ENCODE data around the gene CDH12.

CDH12 gene

GRCh38 chr5:21773456-21773855 is 1079.7 kb downstream of the CDH12 start:
- no peak for TF ChIP-seq POLR2AphosphoS5 (IDR thresholded peaks at IDR 0.05; ENCODE audit: low read depth, low read length)
- no peak for TF ChIP-seq POLR2A (IDR thresholded peaks at IDR 0.05; ENCODE audit: low read depth, low read length)
- TF ChIP-seq TAF1 (IDR thresholded peaks at IDR 0.05; ENCODE audit: borderline replicate concordance, low read depth, low read length) = no peak
- FAIRE-seq = no peak
- no peak for DNase-seq (ENCODE audit: insufficient read length)

GRCh38 chr5:21765406-21765805 is 1087.7 kb downstream of the CDH12 start:
- no peak for FAIRE-seq
- no peak for DNase-seq (ENCODE audit: insufficient read length)
- TF ChIP-seq TAF1 (IDR thresholded peaks at IDR 0.05; ENCODE audit: borderline replicate concordance, low read depth, low read length) (no peak), POLR2A (IDR thresholded peaks at IDR 0.05; ENCODE audit: low read depth, low read length) (no peak), POLR2AphosphoS5 (IDR thresholded peaks at IDR 0.05; ENCODE audit: low read depth, low read length) (no peak)

DNA sequence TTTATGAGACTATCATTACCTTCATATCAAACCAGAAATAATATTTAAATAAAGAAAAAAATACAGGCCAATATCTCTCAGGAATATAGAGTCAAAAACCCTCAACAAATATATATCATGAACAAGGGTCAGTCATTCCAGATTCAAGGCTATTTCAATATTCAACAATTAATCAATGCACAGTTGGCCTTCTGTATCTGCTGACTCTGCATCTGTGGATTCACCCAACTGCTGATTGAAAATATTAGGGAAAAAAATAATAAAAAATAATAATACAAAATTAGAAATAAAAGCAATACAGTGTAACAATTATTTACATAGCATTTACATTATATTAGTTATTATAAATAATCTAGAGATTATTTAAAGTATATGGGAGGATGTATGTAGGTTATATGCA is 1114.0 kb downstream of the CDH12 start:
- no peak for DNase-seq (ENCODE audit: insufficient read length)
- FAIRE-seq = no peak
- TF ChIP-seq POLR2A (IDR thresholded peaks at IDR 0.05; ENCODE audit: low read depth, low read length) (no peak), POLR2AphosphoS5 (IDR thresholded peaks at IDR 0.05; ENCODE audit: low read depth, low read length) (no peak), TAF1 (IDR thresholded peaks at IDR 0.05; ENCODE audit: borderline replicate concordance, low read depth, low read length) (no peak)

GRCh38 chr5:21723500-21723899 is 1129.6 kb downstream of the CDH12 start:
- TF ChIP-seq POLR2AphosphoS5 (IDR thresholded peaks at IDR 0.05; ENCODE audit: low read depth, low read length) (no peak), POLR2A (IDR thresholded peaks at IDR 0.05; ENCODE audit: low read depth, low read length) (no peak), TAF1 (IDR thresholded peaks at IDR 0.05; ENCODE audit: borderline replicate concordance, low read depth, low read length) (no peak)
- FAIRE-seq (no peak), DNase-seq (ENCODE audit: insufficient read length) (no peak)

DNA sequence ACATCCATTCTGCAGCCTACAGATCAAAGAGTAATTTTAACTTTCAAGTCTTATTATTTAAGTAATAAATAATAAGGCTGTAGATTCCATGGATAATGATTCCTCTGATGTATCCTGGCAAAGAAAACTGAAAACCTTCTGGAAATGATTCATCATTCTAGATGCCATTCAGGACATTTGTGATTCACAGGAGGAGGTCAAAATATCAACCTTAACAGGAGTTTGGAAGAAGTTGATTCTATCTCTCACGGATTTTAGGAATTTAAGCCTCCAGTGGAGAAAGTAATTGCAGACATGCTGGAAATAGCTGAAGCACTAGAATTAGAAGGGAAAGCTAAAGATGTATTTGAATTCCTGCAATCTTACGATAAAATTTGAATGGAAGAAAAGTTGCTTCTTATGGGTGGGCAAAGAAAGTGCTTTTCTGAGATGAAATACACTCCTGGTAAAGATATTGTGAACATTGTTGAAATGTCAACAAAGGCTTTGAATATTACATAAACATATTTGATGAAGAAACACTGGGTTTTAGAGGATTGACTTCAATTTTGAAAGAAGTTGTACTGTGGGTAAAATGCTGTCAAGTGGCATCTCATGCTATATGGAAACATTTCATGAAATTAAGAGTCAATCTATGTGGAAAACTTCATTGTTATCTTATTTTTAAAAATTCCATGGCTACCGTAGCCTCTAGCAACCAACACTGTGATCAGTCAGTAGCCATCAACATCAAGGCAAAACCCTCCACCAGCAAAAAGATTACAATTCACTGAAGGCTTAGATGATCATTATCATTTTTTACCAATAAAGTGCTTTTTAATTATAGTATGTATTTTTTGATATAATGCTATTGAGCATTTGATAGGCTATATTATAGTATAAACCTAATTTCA is 1141.0 kb downstream of the CDH12 start:
- TF ChIP-seq TAF1 (IDR thresholded peaks at IDR 0.05; ENCODE audit: borderline replicate concordance, low read depth, low read length) = no peak
- TF ChIP-seq POLR2A (IDR thresholded peaks at IDR 0.05; ENCODE audit: low read depth, low read length) = no peak
- TF ChIP-seq POLR2AphosphoS5 (IDR thresholded peaks at IDR 0.05; ENCODE audit: low read depth, low read length) = no peak
- DNase-seq (ENCODE audit: insufficient read length) (no peak), FAIRE-seq (no peak)

GRCh38 chr5:21709770-21710169 is 1143.4 kb downstream of the CDH12 start:
- no peak for TF ChIP-seq POLR2A (IDR thresholded peaks at IDR 0.05; ENCODE audit: low read depth, low read length)
- TF ChIP-seq TAF1 (IDR thresholded peaks at IDR 0.05; ENCODE audit: borderline replicate concordance, low read depth, low read length) = no peak
- TF ChIP-seq POLR2AphosphoS5 (IDR thresholded peaks at IDR 0.05; ENCODE audit: low read depth, low read length) = no peak
- DNase-seq (ENCODE audit: insufficient read length) (no peak), FAIRE-seq (no peak)

- DNase-seq (ENCODE audit: insufficient read length) (no peak), FAIRE-seq (no peak)
- TF ChIP-seq TAF1 (IDR thresholded peaks at IDR 0.05; ENCODE audit: borderline replicate concordance, low read depth, low read length) = no peak
- no peak for TF ChIP-seq POLR2AphosphoS5 (IDR thresholded peaks at IDR 0.05; ENCODE audit: low read depth, low read length)
- no peak for TF ChIP-seq POLR2A (IDR thresholded peaks at IDR 0.05; ENCODE audit: low read depth, low read length)
Measured at GRCh38 chr5:21704974-21705668, 1148.0 kb downstream of the CDH12 start.

- DNase-seq (ENCODE audit: insufficient read length) = no peak
- no peak for TF ChIP-seq POLR2AphosphoS5 (IDR thresholded peaks at IDR 0.05; ENCODE audit: low read depth, low read length)
- TF ChIP-seq TAF1 (IDR thresholded peaks at IDR 0.05; ENCODE audit: borderline replicate concordance, low read depth, low read length) = no peak
- TF ChIP-seq POLR2A (IDR thresholded peaks at IDR 0.05; ENCODE audit: low read depth, low read length) = no peak
- FAIRE-seq = no peak
Measured at GRCh38 chr5:21701317-21701716, 1151.8 kb downstream of the CDH12 start.

Data from GM12892 (cell line).